ENCODE results near the gene LRRC59.

DNA sequence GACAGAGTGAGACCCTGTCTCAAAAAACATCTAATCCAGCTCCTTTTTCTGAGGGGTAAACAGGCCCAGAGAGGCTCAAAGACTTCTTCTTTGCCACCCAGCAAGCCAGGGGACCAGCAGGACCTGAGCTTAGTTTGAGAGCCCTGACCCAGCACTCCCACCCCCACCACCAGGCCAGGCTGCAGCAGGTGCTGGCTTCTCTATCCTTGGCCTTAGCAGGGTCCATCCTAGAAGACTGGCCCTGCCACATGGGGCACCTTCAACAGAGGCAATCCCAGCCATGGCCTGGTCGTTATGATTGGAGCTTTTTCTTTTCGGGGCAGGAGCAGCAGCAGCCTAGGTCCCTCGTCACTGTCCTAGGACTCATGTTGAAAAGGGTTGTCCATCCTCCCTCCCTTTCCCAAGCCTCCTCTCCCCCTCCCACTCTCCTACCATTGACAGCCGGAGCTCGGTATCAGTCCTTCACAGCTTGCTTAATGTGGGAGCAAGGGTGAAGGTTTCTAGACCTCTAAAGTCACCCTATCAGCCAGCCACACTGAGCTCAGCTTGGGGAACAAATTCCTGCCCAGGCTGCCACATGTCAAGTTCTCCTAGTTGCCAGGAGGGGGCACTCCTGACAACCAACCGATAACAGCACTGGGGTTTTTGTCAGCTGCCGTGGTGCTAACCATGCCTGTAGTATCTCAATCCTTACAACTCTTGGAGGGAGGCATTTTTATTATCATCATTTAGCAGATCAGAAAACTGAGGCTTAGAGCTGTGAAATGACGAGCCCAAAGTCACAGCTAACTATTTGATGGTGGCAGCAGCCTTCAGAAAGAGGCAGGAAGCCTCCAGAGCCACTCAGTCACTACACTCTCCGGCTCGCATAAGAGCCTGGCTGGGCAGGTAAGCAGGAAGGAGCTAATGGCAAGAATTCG, 35.5 kb downstream of the LRRC59 start:
- TF ChIP-seq, protein P1, sequence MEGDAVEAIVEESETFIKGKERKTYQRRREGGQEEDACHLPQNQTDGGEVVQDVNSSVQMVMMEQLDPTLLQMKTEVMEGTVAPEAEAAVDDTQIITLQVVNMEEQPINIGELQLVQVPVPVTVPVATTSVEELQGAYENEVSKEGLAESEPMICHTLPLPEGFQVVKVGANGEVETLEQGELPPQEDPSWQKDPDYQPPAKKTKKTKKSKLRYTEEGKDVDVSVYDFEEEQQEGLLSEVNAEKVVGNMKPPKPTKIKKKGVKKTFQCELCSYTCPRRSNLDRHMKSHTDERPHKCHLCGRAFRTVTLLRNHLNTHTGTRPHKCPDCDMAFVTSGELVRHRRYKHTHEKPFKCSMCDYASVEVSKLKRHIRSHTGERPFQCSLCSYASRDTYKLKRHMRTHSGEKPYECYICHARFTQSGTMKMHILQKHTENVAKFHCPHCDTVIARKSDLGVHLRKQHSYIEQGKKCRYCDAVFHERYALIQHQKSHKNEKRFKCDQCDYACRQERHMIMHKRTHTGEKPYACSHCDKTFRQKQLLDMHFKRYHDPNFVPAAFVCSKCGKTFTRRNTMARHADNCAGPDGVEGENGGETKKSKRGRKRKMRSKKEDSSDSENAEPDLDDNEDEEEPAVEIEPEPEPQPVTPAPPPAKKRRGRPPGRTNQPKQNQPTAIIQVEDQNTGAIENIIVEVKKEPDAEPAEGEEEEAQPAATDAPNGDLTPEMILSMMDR (IDR thresholded peaks at IDR 0.05), result peak; percentile 60 to 83 (median 74)
- no peak for TF ChIP-seq POLR2A (IDR thresholded peaks at IDR 0.05)
